K562 (cell line): ENCODE results near the gene ABHD8. TPM values are rescaled to one million over a fixed set of nuclear protein-coding genes. Genes with fewer than 3 reads are reported as not detected.

Experiments used
- ARID2 ChIP-seq: fragments of 450-650 bp; IDR thresholded peaks from 2 replicates; pipeline ENCODE4 v1.6.1; 2017; ENCODE audit warnings: antibody characterized with exemption, mild to moderate bottlenecking
- CBFA2T3 ChIP-seq: fragments of 450-650 bp; IDR thresholded peaks from 2 replicates; pipeline ENCODE4 v1.6.1; 2017
- DPF2 ChIP-seq: fragments of 450-650 bp; IDR thresholded peaks from 2 replicates; pipeline ENCODE4 v1.6.1; 2016
- FOXK1 ChIP-seq: sonication (generic); formaldehyde crosslinking; IDR thresholded peaks from 2 replicates; pipeline ENCODE4 v1.8.0; 2022; ENCODE audit warnings: missing genetic modification reagents, mild to moderate bottlenecking, borderline replicate concordance
- HDAC2 ChIP-seq: fragments of 450-650 bp; IDR thresholded peaks from 2 replicates; pipeline ENCODE4 v1.6.1; 2016; ENCODE audit warnings: mild to moderate bottlenecking
- HIVEP1 ChIP-seq: fragments of 250-450 bp; sonication (Bioruptor Pico); IDR thresholded peaks from 2 replicates; pipeline ENCODE4 v1.4.0; 2020; ENCODE audit warnings: mild to moderate bottlenecking
- NFXL1 ChIP-seq: fragments of 450-650 bp; formaldehyde crosslinking; IDR thresholded peaks from 2 replicates; pipeline ENCODE4 v1.4.0; 2021; ENCODE audit warnings: mild to moderate bottlenecking
- POLR3G ChIP-seq: IDR thresholded peaks from 2 replicates; pipeline ENCODE4 v1.6.1; 2011; ENCODE audit not compliant: insufficient read length, insufficient replicate concordance; ENCODE audit errors: extremely low read depth
- RFX5 ChIP-seq: IDR thresholded peaks from 2 replicates; pipeline ENCODE4 v1.6.1; 2011; ENCODE audit warnings: low read depth, mild to moderate bottlenecking, improper control_type of control experiment, low read length
- SPI1 ChIP-seq: IDR thresholded peaks from 2 replicates; pipeline ENCODE4 v1.6.1; 2011; ENCODE audit warnings: low read depth, low read length, control low read depth, borderline replicate concordance
- TEAD1 ChIP-seq, 2 experiments: fragments of 450-650 bp in 1 of 2; sonication (generic) in 1 of 2; formaldehyde crosslinking; IDR thresholded peaks; 2 replicates each; pipeline versions ENCODE4 v1.4.0 to v1.8.0; 2020 to 2022; ENCODE audit warnings: mild to moderate bottlenecking in 2 of 2, missing genetic modification reagents in 1 of 2
- ZNF146 ChIP-seq: IDR thresholded peaks from one replicate; pipeline ENCODE4 v1.6.1; 2018; ENCODE audit warnings: missing compliant biosample characterization; ENCODE audit not compliant: unreplicated experiment
- ZNF699 ChIP-seq: fragments of 250-450 bp; sonication (Bioruptor Pico); IDR thresholded peaks from 2 replicates; pipeline ENCODE4 v1.8.0; 2021; ENCODE audit warnings: mild to moderate bottlenecking, moderate library complexity; ENCODE audit not compliant: insufficient replicate concordance
- polyA plus RNA-seq, 8 experiments: library from polyadenylated mRNA; depleted of rRNA in 4 of 8; stranded (reverse) in 5 of 8; unstranded in 3 of 8; fragments of >200 nt; fragmentation: Nextera tagmentation in 2 of 8; fragmentation: Illumina TruSeq in 1 of 8; extraction: Ambion mirVana in 2 of 8; extraction: Trizol in 1 of 8; gene quantifications; 2 replicates each; pipeline versions ENCODE4 v1.2.1 to v1.2.3, GENCODE V29; 2011 to 2014; ENCODE audit warnings: inconsistent platforms in 1 of 8, missing spikeins in 1 of 8
- total RNA-seq, 7 experiments: library from RNA; depleted of rRNA in 6 of 7; stranded (reverse); fragments of >200 nt in 6 of 7; fragmentation: Illumina TruSeq in 2 of 7; extraction: Trizol in 2 of 7; gene quantifications; 2 replicates each; pipeline versions ENCODE4 v1.2.1 to v1.2.3, GENCODE V29; 2011 to 2021; ENCODE audit warnings: low replicate concordance in 1 of 7
- TF ChIP-seq, protein P1 (sequence below): fragments of 450-650 bp; IDR thresholded peaks from 2 replicates; pipeline ENCODE4 v1.6.1; 2016; ENCODE audit warnings: low read depth, mild to moderate bottlenecking, moderate library complexity
- TF ChIP-seq, protein P2 (sequence below), 2 experiments: fragments of 450-650 bp; IDR thresholded peaks; 2 replicates each; pipeline ENCODE4 v1.6.1; 2018; ENCODE audit warnings: mild to moderate bottlenecking in 2 of 2, low read depth in 1 of 2; ENCODE audit not compliant: partially characterized antibody in 2 of 2
- TF ChIP-seq, protein P3 (sequence below): sonication (generic); formaldehyde crosslinking; IDR thresholded peaks from 2 replicates; pipeline ENCODE4 v1.8.1; 2022; ENCODE audit warnings: missing genetic modification reagents
- TF ChIP-seq, protein P4 (sequence below): sonication (generic); formaldehyde crosslinking; IDR thresholded peaks from 2 replicates; pipeline ENCODE4 v1.9.0; 2022; ENCODE audit warnings: mild to moderate bottlenecking, missing genetic modification reagents
- TF ChIP-seq, protein P5 (sequence below), 2 experiments: fragments of 450-650 bp in 1 of 2; sonication (generic) in 1 of 2; formaldehyde crosslinking; conservative IDR thresholded peaks; 2 replicates each; pipeline versions ENCODE4 v1.4.0 to v1.8.1; 2020 to 2022; ENCODE audit warnings: mild to moderate bottlenecking in 1 of 2, missing genetic modification reagents in 1 of 2

The ABHD8 gene
- total and polyA plus RNA-seq, 9 of the 15 experiments (the other 6 are each of a cell fraction or from before 2014, with no cell fraction given): 0.04 to 6.6 (median 2.0) TPM; not detected in 1

DNA sequence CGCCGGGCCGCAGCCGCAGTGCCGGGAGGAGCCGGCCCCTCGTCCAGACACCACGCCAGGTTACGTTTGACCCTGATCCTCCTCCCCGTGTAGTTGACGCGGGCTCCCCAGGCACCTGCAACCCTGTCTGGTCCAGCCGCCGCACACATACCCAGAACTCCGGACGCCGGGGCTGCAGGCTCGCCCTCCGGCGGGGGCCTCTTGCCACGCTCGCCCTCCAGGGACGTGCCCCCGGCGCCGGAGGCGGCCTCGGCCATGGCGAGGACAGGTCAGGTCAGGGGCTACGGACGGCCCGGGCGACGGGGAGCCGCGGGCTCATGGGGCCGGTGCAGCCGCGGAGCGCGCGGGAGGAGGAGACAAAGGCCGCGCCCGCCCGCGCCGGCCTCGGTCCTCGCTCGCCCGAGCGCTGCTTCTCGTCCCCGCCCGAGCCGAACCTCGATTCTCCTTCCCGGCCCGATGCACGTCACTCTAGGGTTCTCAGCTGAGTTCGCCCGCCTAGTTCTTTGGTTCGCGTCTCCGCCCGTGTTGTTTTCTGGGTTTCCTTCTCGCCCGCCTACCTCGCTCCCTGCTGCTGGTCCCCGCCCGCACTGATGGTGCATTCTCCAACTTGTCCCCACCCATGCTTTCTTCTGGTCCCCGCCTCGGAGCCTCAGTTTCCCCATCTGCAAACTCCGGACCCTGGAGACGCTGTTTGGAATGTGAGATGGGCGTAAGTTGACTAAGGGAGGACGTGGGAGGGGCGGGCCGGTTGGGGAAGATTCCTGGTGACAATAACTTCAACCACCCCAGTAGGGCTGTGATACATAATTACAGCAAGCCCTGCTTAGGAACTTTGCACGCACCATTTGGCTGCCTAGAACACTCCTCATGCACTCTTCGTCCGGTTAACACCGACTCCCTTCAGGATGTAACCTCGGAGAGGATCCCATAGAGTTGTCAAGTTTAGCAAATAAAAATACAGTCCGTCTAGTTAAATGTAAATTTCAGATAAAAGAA is 31.5 kb upstream of the ABHD8 start, which contains the start of gene ANO8 (continued):
- TF ChIP-seq HIVEP1 (no peak; the same call in 1 of the 2 replicates), TEAD1 (CRISPR knock-in tag; IDR thresholded peaks at IDR 0.05) (peak in 1 of 2 experiments; percentile 91; a peak in 1 of 4 replicates), ZNF699 (CRISPR knock-in tag) (no peak), NFXL1 (no peak), POLR3G (no peak), ZNF146 (CRISPR knock-in tag) (no peak), CBFA2T3 (no peak), HDAC2 (peak; percentile 72), DPF2 (0 out of 2 replicates have a peak, but pooled peaks have one; percentile 51), RFX5 (0 out of 2 replicates have a peak, but pooled peaks have one; percentile 18), SPI1 (no peak), FOXK1 (CRISPR knock-in tag) (0 out of 2 replicates have a peak, but pooled peaks have one; percentile 36), ARID2 (no peak)
- TF ChIP-seq, protein P1, sequence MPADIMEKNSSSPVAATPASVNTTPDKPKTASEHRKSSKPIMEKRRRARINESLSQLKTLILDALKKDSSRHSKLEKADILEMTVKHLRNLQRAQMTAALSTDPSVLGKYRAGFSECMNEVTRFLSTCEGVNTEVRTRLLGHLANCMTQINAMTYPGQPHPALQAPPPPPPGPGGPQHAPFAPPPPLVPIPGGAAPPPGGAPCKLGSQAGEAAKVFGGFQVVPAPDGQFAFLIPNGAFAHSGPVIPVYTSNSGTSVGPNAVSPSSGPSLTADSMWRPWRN: no peak
- TF ChIP-seq, protein P2, sequence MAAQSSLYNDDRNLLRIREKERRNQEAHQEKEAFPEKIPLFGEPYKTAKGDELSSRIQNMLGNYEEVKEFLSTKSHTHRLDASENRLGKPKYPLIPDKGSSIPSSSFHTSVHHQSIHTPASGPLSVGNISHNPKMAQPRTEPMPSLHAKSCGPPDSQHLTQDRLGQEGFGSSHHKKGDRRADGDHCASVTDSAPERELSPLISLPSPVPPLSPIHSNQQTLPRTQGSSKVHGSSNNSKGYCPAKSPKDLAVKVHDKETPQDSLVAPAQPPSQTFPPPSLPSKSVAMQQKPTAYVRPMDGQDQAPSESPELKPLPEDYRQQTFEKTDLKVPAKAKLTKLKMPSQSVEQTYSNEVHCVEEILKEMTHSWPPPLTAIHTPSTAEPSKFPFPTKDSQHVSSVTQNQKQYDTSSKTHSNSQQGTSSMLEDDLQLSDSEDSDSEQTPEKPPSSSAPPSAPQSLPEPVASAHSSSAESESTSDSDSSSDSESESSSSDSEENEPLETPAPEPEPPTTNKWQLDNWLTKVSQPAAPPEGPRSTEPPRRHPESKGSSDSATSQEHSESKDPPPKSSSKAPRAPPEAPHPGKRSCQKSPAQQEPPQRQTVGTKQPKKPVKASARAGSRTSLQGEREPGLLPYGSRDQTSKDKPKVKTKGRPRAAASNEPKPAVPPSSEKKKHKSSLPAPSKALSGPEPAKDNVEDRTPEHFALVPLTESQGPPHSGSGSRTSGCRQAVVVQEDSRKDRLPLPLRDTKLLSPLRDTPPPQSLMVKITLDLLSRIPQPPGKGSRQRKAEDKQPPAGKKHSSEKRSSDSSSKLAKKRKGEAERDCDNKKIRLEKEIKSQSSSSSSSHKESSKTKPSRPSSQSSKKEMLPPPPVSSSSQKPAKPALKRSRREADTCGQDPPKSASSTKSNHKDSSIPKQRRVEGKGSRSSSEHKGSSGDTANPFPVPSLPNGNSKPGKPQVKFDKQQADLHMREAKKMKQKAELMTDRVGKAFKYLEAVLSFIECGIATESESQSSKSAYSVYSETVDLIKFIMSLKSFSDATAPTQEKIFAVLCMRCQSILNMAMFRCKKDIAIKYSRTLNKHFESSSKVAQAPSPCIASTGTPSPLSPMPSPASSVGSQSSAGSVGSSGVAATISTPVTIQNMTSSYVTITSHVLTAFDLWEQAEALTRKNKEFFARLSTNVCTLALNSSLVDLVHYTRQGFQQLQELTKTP (IDR thresholded peaks at IDR 0.05; ENCODE audit: low read depth in 1 of 2, partially characterized antibody in 2 of 2): no peak
- TF ChIP-seq, protein P3, sequence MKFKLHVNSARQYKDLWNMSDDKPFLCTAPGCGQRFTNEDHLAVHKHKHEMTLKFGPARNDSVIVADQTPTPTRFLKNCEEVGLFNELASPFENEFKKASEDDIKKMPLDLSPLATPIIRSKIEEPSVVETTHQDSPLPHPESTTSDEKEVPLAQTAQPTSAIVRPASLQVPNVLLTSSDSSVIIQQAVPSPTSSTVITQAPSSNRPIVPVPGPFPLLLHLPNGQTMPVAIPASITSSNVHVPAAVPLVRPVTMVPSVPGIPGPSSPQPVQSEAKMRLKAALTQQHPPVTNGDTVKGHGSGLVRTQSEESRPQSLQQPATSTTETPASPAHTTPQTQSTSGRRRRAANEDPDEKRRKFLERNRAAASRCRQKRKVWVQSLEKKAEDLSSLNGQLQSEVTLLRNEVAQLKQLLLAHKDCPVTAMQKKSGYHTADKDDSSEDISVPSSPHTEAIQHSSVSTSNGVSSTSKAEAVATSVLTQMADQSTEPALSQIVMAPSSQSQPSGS (CRISPR knock-in tag): peak; percentile 80; the same call in 1 of the 2 replicates
- TF ChIP-seq, protein P4, sequence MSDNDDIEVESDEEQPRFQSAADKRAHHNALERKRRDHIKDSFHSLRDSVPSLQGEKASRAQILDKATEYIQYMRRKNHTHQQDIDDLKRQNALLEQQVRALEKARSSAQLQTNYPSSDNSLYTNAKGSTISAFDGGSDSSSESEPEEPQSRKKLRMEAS (CRISPR knock-in tag): no peak; the same call in 1 of the 2 replicates
- TF ChIP-seq, protein P5, sequence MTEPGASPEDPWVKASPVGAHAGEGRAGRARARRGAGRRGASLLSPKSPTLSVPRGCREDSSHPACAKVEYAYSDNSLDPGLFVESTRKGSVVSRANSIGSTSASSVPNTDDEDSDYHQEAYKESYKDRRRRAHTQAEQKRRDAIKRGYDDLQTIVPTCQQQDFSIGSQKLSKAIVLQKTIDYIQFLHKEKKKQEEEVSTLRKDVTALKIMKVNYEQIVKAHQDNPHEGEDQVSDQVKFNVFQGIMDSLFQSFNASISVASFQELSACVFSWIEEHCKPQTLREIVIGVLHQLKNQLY (CRISPR knock-in tag; conservative IDR thresholded peaks at IDR 0.05): no peak
